H9 (cell line): Measurements from ENCODE around the gene APBB2. TPM values are rescaled to one million over a fixed set of nuclear protein-coding genes. Genes with fewer than 3 reads are reported as not detected.

ENCODE experiments used
- DNase-seq: peaks from one replicate; pipeline ENCODE4 v3.0.0-alpha.2; 2017
- H2AFZ ChIP-seq: one replicate; pipeline ENCODE4 v1.6.1; 2013; ENCODE audit warnings: mild to moderate bottlenecking, low read length, control low read depth, moderate library complexity
- H2AK5ac ChIP-seq: 2 replicates; pipeline ENCODE4 v1.6.1; 2013; ENCODE audit warnings: low read length, control low read depth, mixed read lengths; ENCODE audit not compliant: insufficient read length
- H2BK120ac ChIP-seq: one replicate; pipeline ENCODE4 v1.6.1; 2013; ENCODE audit warnings: low read depth, mild to moderate bottlenecking, low read length, control low read depth, inconsistent platforms; ENCODE audit not compliant: poor library complexity, severe bottlenecking
- H2BK12ac ChIP-seq: 2 replicates; pipeline ENCODE4 v1.6.1; 2013; ENCODE audit warnings: low read length, control low read depth, mixed read lengths, low read depth; ENCODE audit not compliant: insufficient read length
- H2BK15ac ChIP-seq: 2 replicates; pipeline ENCODE4 v1.6.1; 2013; ENCODE audit warnings: low read depth, low read length, control low read depth
- H2BK20ac ChIP-seq: one replicate; pipeline ENCODE4 v1.6.1; 2013; ENCODE audit warnings: low read depth, mild to moderate bottlenecking, low read length, control low read depth, inconsistent platforms; ENCODE audit not compliant: poor library complexity, severe bottlenecking
- H2BK5ac ChIP-seq: 2 replicates; pipeline ENCODE4 v1.6.1; 2013; ENCODE audit warnings: low read length, control low read depth, mixed read lengths; ENCODE audit not compliant: insufficient read length
- H3K14ac ChIP-seq: 2 replicates; pipeline ENCODE4 v1.6.1; 2013; ENCODE audit warnings: low read length, control low read depth; ENCODE audit not compliant: insufficient read depth
- H3K18ac ChIP-seq: 2 replicates; pipeline ENCODE4 v1.6.1; 2013; ENCODE audit warnings: low read depth, mild to moderate bottlenecking, mixed read lengths, low read length, control low read depth; ENCODE audit not compliant: insufficient read length
- H3K23ac ChIP-seq: 2 replicates; pipeline ENCODE4 v1.6.1; 2013; ENCODE audit warnings: low read length, control low read depth, mixed read lengths, low read depth; ENCODE audit not compliant: insufficient read length
- H3K23me2 ChIP-seq: 2 replicates; pipeline ENCODE4 v1.6.1; 2013; ENCODE audit warnings: low read depth, mild to moderate bottlenecking, mixed read lengths, low read length, control low read depth; ENCODE audit not compliant: insufficient read length, poor library complexity, severe bottlenecking
- H3K27ac ChIP-seq: 2 replicates; pipeline ENCODE4 v1.5.1; 2013; ENCODE audit warnings: low read length, control low read depth, mixed read lengths, low read depth; ENCODE audit not compliant: insufficient read length
- H3K27me3 ChIP-seq: 2 replicates; pipeline ENCODE4 v1.6.1; 2013; ENCODE audit warnings: low read length, control low read depth, inconsistent platforms; ENCODE audit not compliant: insufficient read depth
- H3K4ac ChIP-seq: 2 replicates; pipeline ENCODE4 v1.6.1; 2013; ENCODE audit warnings: low read depth, mild to moderate bottlenecking, control low read depth, inconsistent platforms, low read length, moderate library complexity
- H3K4me1 ChIP-seq: 2 replicates; pipeline ENCODE4 v1.6.1; 2013; ENCODE audit warnings: low read length, control low read depth, inconsistent platforms; ENCODE audit not compliant: insufficient read depth
- H3K4me2 ChIP-seq: 2 replicates; pipeline ENCODE4 v1.6.1; 2013; ENCODE audit warnings: low read length, control low read depth, mixed read lengths; ENCODE audit not compliant: insufficient read length, insufficient read depth
- H3K56ac ChIP-seq: 2 replicates; pipeline ENCODE4 v1.6.1; 2013; ENCODE audit warnings: low read depth, mild to moderate bottlenecking, mixed read lengths, low read length, control low read depth; ENCODE audit not compliant: insufficient read length
- H3K79me1 ChIP-seq: 2 replicates; pipeline ENCODE4 v1.6.1; 2013; ENCODE audit warnings: low read depth, mild to moderate bottlenecking, moderate library complexity, low read length, control low read depth, inconsistent platforms; ENCODE audit not compliant: insufficient read depth, poor library complexity, severe bottlenecking
- H3K79me2 ChIP-seq: 2 replicates; pipeline ENCODE4 v1.6.1; 2013; ENCODE audit warnings: low read length, control low read depth, inconsistent platforms; ENCODE audit not compliant: insufficient read depth
- H3K9ac ChIP-seq: 2 replicates; pipeline ENCODE4 v1.6.1; 2013; ENCODE audit warnings: low read length, control low read depth, mixed read lengths; ENCODE audit not compliant: insufficient read length; ENCODE audit errors: extremely low read depth
- H3K9me3 ChIP-seq: one replicate; pipeline ENCODE4 v1.6.1; 2013; ENCODE audit warnings: low read depth, low read length, inconsistent platforms; ENCODE audit not compliant: control insufficient read depth
- H3T11ph ChIP-seq: one replicate; pipeline ENCODE4 v1.6.1; 2013; ENCODE audit warnings: mild to moderate bottlenecking, low read length, control low read depth, inconsistent platforms
- H4K20me1 ChIP-seq: one replicate; pipeline ENCODE4 v1.6.1; 2013; ENCODE audit not compliant: control insufficient read depth, insufficient read length, insufficient read depth
- H4K5ac ChIP-seq: 2 replicates; pipeline ENCODE4 v1.6.1; 2013; ENCODE audit warnings: low read depth, mild to moderate bottlenecking, mixed read lengths, low read length, control low read depth; ENCODE audit not compliant: insufficient read length
- H4K8ac ChIP-seq: replicated peaks from 2 replicates; pipeline ENCODE4 v1.6.1; 2013; ENCODE audit warnings: low read length, control low read depth, mixed read lengths, low read depth; ENCODE audit not compliant: insufficient read length
- H4K91ac ChIP-seq: 2 replicates; pipeline ENCODE4 v1.6.1; 2013; ENCODE audit warnings: low read depth, mild to moderate bottlenecking, moderate library complexity, mixed read lengths, low read length, control low read depth; ENCODE audit not compliant: insufficient read length
- H3K27ac Mint-ChIP-seq, 3 experiments: 2 replicates in 2 of 3; 3 replicates in 1 of 3; pipeline ENCODE4 v1.8.0; 2020 to 2021; ENCODE audit warnings: mixed read lengths in 3 of 3, mild to moderate bottlenecking in 1 of 3, moderate library complexity in 1 of 3
- H3K27me3 Mint-ChIP-seq: 2 replicates; pipeline ENCODE4 v1.8.0; 2021; ENCODE audit warnings: low read depth, mild to moderate bottlenecking, moderate library complexity, mixed read lengths
- H3K36me3 Mint-ChIP-seq, 3 experiments: 2 replicates in 2 of 3; 3 replicates in 1 of 3; pipeline ENCODE4 v1.8.0; 2020 to 2021; ENCODE audit warnings: low read depth in 3 of 3, mixed read lengths in 3 of 3; ENCODE audit not compliant: insufficient read depth in 1 of 3
- H3K4me1 Mint-ChIP-seq, 2 experiments: 2 replicates each; pipeline ENCODE4 v1.8.0; 2020; ENCODE audit warnings: mixed read lengths in 2 of 2
- H3K4me3 Mint-ChIP-seq, 2 experiments: 2 replicates in 1 of 2; 3 replicates in 1 of 2; pipeline ENCODE4 v1.8.0; 2020 to 2021; ENCODE audit warnings: mild to moderate bottlenecking in 2 of 2, mixed read lengths in 2 of 2, moderate library complexity in 1 of 2
- H3K9me3 Mint-ChIP-seq, 2 experiments: 2 replicates in 1 of 2; 3 replicates in 1 of 2; pipeline ENCODE4 v1.8.0; 2020; ENCODE audit warnings: mild to moderate bottlenecking in 2 of 2, mixed read lengths in 2 of 2, moderate library complexity in 1 of 2
- WGBS: extraction: QIAGEN DNeasy Blood & Tissue Kit; methylation state at CpG from one replicate; pipeline ENCODE4 v1.1.7; 2013; ENCODE audit warnings: missing lambda C conversion rate, low lambda C conversion rate, mixed read lengths; ENCODE audit not compliant: insufficient read length; ENCODE audit errors: extremely low coverage; 5-methylcytosine and 5-hydroxymethylcytosine counted together
- total RNA-seq: library from RNA; stranded (reverse); gene quantifications from 2 replicates; pipeline ENCODE4 v1.2.1, GENCODE V29; 2021
- TF ChIP-seq, protein P1 (sequence below): fragments of 200-600 bp; sonication (generic); conservative IDR thresholded peaks from 3 replicates; pipeline ENCODE4 v1.8.0; 2021; ENCODE audit warnings: antibody characterized with exemption, mild to moderate bottlenecking

APBB2 gene
- total RNA-seq, 1 experiment from 2014 or later, result 39.6 TPM

GRCh38 chr4:40812856-40813255, 401.5 kb downstream of the APBB2 start:
- TF ChIP-seq, protein P1, sequence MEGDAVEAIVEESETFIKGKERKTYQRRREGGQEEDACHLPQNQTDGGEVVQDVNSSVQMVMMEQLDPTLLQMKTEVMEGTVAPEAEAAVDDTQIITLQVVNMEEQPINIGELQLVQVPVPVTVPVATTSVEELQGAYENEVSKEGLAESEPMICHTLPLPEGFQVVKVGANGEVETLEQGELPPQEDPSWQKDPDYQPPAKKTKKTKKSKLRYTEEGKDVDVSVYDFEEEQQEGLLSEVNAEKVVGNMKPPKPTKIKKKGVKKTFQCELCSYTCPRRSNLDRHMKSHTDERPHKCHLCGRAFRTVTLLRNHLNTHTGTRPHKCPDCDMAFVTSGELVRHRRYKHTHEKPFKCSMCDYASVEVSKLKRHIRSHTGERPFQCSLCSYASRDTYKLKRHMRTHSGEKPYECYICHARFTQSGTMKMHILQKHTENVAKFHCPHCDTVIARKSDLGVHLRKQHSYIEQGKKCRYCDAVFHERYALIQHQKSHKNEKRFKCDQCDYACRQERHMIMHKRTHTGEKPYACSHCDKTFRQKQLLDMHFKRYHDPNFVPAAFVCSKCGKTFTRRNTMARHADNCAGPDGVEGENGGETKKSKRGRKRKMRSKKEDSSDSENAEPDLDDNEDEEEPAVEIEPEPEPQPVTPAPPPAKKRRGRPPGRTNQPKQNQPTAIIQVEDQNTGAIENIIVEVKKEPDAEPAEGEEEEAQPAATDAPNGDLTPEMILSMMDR, result no peak
- H3K4me2 ChIP-seq, result no peak overlapping the region
- H3K27me3 ChIP-seq, result no peaks in the 10 kb centered on the region
- H3K4me1 ChIP-seq, result peaks cover 2% of the 10 kb centered on the region; the same call in 1 of the 2 replicates
- no peak overlapping the region for H3K4me3 Mint-ChIP-seq
- no peak overlapping the region for H2AK5ac ChIP-seq
- H3K9ac ChIP-seq, result no peak overlapping the region
- peak overlapping the region in 2 of 3 experiments; percentile 53 to 77; a peak in 3 of 7 replicates for H3K27ac Mint-ChIP-seq
- no CpG with 5 or more reads among the region's 2 CpGs for WGBS
- H3K36me3 Mint-ChIP-seq, result peaks cover 3 to 23% (median 18%) of the 10 kb centered on the region in 3 experiments; a peak in 5 of 7 replicates
- H3T11ph ChIP-seq, result no peak overlapping the region
- no peak overlapping the region for H4K8ac ChIP-seq
- no peak overlapping the region for H2BK120ac ChIP-seq
- no peaks in the 10 kb centered on the region for H4K20me1 ChIP-seq
- H3K23me2 ChIP-seq, result no peaks in the 10 kb centered on the region
- H3K9me3 Mint-ChIP-seq, result no peaks in the 10 kb centered on the region
- H2BK5ac ChIP-seq, result no peak overlapping the region
- H3K14ac ChIP-seq, result no peak overlapping the region
- H2BK20ac ChIP-seq, result no peak overlapping the region
- H2BK15ac ChIP-seq, result no peak overlapping the region
- H3K79me1 ChIP-seq, result no peaks in the 10 kb centered on the region
- H3K27me3 Mint-ChIP-seq, result no peaks in the 10 kb centered on the region
- no peak overlapping the region for H3K18ac ChIP-seq
- no peak overlapping the region for H3K23ac ChIP-seq
- no peak overlapping the region for H2AFZ ChIP-seq
- H3K27ac ChIP-seq, result no peak overlapping the region
- H2BK12ac ChIP-seq, result no peak overlapping the region
- H3K9me3 ChIP-seq, result no peaks in the 10 kb centered on the region
- no peaks in the 10 kb centered on the region for H3K79me2 ChIP-seq
- H4K91ac ChIP-seq, result no peak overlapping the region
- no peak overlapping the region for H3K56ac ChIP-seq
- H4K5ac ChIP-seq, result no peak overlapping the region
- DNase-seq, result no peak
- H3K4ac ChIP-seq, result no peak overlapping the region
- H3K4me1 Mint-ChIP-seq, result peaks cover 4 to 9% of the 10 kb centered on the region in 2 experiments
